ENCODE results near the gene TIAM2. TPM values are rescaled to one million over a fixed set of nuclear protein-coding genes. Genes with fewer than 3 reads are reported as not detected.

TIAM2 gene
- polyA plus RNA-seq, 3 donors = 1.7 to 6.0 (median 2.3) TPM

- 51 to 87% (median 82%) methylated on average over 12 of the region's 12 CpGs for WGBS, 3 donors
- H3K27ac ChIP-seq (ENCODE audit: low read depth, low read length) = no peak overlapping the region
Observed at GRCh38 chr6:154981079-154981870, 13.8 kb upstream of the TIAM2 start.

DNA sequence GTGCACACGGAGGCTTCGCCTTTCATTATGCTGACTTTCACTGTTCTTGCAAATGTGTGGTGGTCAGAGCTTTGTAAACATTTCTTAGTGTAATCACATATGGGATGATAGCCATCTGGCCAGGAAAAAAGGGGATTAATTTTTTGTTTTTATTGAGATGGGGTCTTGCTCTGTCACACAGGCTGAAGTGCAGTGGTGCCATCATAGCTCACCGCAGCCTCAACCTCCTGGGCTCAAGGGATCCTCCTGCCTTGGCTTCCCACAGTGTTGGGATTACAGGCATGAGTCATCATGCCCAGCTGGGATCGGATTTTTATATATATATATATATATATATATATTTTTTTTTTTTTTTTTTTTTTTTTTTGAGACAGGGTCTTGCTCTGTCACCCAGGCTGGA lies 11.0 kb upstream of the TIAM2 start:
- no peak overlapping the region for H3K27ac ChIP-seq (ENCODE audit: low read depth, low read length)
- 81 to 93% (median 85%) methylated on average over 4 of the region's 4 CpGs for WGBS, 3 donors

- no peak overlapping the region for H3K27ac ChIP-seq (ENCODE audit: low read depth, low read length)
- 37 to 63% (median 46%) methylated on average over 4 of the region's 4 CpGs for WGBS, 3 donors
Observed at GRCh38 chr6:154986787-154987235, 8.3 kb upstream of the TIAM2 start.

DNA sequence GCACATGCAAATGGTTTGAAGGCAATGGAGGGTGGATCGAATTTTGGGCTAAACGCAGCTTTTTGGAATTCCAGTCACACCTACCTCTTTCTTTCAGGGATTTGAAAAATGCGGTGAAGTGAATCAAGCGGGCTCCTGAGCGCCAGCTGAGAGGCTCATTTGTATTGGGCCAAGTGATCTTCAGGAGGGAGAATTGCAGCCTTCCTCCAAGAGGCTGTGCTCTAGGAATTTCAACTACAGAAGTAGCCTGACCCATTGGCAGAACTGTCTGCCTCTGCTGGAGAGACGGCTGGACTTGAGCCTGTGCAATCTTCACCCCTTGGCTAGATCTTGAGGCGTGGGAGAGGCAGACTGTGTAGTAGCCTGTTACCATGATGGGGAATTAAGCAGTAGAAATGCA lies 5.7 kb upstream of the TIAM2 start:
- WGBS, 3 donors = 74 to 88% (median 83%) methylated on average over 7 of the region's 7 CpGs
- no peak overlapping the region for H3K27ac ChIP-seq (ENCODE audit: low read depth, low read length)

- 54 to 63% (median 57%) methylated on average over 4 of the region's 4 CpGs for WGBS, 3 donors
Observed at GRCh38 chr6:154991207-154991606, 3.9 kb upstream of the TIAM2 start.

GRCh38 chr6:154993026-154993425 lies 2.1 kb upstream of the TIAM2 start:
- 86 to 92% (median 89%) methylated on average over 6 of the region's 6 CpGs for WGBS, 3 donors
- no peak overlapping the region for H3K27ac ChIP-seq (ENCODE audit: low read depth, low read length)

More at GRCh38 chr6:154991207-154991606, 3.9 kb upstream of the TIAM2 start:
- no peak overlapping the region for H3K27ac ChIP-seq (ENCODE audit: low read depth, low read length)

DNA sequence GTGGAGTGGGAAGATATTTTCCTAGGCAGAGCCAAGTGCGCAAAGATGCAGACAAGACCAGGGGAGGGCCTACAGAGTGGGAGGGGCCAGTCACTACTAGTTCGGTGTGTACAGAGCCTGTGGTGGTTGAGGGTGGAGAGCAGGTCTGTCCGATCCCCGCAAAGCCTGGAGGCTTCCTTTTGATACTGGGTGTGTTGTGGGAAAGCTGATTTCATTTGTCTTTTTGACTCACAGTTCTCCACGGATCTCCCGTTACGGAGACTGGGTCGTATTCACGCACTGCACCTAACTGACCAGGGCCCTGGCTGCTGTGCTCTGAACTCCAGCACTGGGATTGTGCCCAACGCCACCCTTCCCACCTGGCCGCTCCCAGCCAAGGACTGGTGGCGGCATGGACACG lies 1.4 kb upstream of the TIAM2 start:
- 91 to 94% (median 94%) methylated on average over 13 of the region's 13 CpGs for WGBS, 3 donors

GRCh38 chr6:154994836-154995253 lies 270 bp upstream of the TIAM2 start:
- 16 to 20% (median 17%) methylated on average over 24 to 32 of the region's 32 CpGs for WGBS, 3 donors
- H3K27ac ChIP-seq (ENCODE audit: low read depth, low read length) = no peak overlapping the region

More for the DNA sequence above, 1.4 kb upstream of the TIAM2 start:
- no peak overlapping the region for H3K27ac ChIP-seq (ENCODE audit: low read depth, low read length)

DNA sequence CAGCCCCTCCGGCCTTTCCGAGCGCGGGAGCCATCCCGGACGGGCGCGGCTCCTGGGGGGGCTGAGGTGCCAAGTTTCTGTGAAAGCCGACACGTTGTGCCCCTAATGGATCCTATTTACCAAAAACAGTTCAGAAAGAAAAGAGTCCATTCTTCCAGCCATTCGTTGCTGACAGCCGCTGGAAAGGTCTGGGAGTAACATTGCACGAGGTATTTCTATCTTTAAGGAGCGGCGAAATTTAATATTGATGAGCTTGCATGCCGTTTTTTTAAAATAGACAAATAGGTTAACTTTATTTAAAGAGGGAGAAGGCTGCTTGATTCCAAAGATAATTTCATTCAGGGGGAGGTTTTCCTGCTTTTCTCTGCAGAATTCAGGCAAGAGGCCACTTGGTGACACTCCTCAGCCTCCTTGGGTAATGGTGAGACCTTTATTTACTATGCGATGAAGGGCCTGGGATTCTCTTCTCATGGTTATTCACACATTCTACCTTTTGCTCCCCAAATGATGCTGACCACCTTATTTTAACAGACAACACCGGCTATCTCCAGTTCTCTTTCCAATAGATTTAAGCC lies 988 bp downstream of the TIAM2 start:
- 12 to 16% (median 14%) methylated on average over 18 of the region's 18 CpGs for WGBS, 3 donors
- H3K27ac ChIP-seq (ENCODE audit: low read depth, low read length) = no peak overlapping the region

GRCh38 chr6:154996841-154997311 lies 1.8 kb downstream of the TIAM2 start:
- H3K27ac ChIP-seq (ENCODE audit: low read depth, low read length) = no peak overlapping the region
- WGBS, 3 donors = 58 to 85% (median 84%) methylated on average over 5 of the region's 5 CpGs

- no peak overlapping the region for H3K27ac ChIP-seq (ENCODE audit: low read depth, low read length)
- WGBS, 3 donors = 68 to 97% (median 91%) methylated on average over 2 of the region's 2 CpGs
Observed at GRCh38 chr6:154998855-154999254, 3.7 kb downstream of the TIAM2 start.

DNA sequence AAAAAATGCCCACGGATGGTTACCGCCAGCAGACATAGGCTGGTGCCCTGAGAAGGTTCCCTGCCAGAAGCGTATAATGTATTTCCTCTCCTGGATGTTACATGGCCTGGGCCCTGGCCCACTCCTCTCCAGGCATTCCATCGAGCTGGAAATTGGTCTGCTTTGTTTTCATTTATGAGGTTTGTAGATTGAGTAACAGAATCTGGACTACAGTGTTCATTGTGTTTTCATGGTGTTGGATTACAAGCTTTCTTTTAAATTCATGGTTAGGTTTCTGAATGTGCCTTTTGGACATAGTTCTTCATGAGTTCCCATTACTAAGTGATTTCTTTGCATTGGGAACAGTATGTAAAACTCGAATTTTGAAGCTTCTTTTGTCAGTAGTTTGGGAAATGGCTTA lies 6.4 kb downstream of the TIAM2 start:
- no peak overlapping the region for H3K27ac ChIP-seq (ENCODE audit: low read depth, low read length)
- 74 to 77% (median 75%) methylated on average over 5 of the region's 5 CpGs for WGBS, 3 donors

DNA sequence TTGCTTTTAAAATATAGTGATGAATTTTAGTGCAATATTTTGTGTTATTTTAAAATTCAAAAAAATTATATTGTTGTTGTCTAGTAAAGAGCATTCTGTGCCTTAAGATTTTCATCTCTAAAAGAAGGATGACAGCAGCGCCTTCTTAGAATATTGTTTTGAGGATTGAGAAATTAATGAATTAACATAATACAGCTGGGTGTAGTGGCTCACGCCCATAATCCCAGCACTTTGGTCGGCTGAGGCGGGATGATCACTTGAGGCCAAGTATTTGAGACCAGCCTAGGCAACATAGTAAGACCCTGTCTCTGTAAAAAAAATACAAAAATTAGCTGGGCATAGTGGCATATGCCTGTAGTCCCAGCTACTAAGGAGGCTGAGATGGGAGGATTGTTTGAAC lies 6.8 kb downstream of the TIAM2 start:
- H3K27ac ChIP-seq (ENCODE audit: low read depth, low read length) = no peak overlapping the region
- WGBS, 3 donors = 76 to 92% (median 91%) methylated on average over 4 of the region's 4 CpGs

- WGBS, 3 donors = 60 to 81% (median 65%) methylated on average over 7 of the region's 7 CpGs
- no peak overlapping the region for H3K27ac ChIP-seq (ENCODE audit: low read depth, low read length)
Observed at GRCh38 chr6:155003476-155003875, 8.4 kb downstream of the TIAM2 start.

DNA sequence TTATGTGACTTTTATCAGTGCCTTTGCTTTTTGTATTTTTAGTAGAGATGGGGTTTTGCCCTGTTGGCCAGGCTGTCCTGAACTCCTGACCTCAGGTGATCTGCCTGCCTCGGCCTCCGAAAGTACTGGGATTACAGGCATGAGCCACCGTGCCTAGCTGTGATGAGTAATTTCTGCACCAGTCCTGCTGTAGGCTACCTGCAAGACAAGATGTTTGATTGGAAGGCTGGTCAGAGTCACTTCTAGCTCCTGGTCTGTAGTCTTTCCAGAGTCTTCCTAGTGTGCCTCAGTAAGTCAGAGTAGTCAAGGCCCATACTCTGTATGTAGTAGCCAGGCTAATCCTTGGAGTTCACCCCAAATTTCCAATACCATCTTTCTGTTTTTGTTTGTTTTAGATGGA lies 8.9 kb downstream of the TIAM2 start:
- no peak overlapping the region for H3K27ac ChIP-seq (ENCODE audit: low read depth, low read length)
- WGBS, 3 donors = 48 to 91% (median 68%) methylated on average over 3 of the region's 3 CpGs

DNA sequence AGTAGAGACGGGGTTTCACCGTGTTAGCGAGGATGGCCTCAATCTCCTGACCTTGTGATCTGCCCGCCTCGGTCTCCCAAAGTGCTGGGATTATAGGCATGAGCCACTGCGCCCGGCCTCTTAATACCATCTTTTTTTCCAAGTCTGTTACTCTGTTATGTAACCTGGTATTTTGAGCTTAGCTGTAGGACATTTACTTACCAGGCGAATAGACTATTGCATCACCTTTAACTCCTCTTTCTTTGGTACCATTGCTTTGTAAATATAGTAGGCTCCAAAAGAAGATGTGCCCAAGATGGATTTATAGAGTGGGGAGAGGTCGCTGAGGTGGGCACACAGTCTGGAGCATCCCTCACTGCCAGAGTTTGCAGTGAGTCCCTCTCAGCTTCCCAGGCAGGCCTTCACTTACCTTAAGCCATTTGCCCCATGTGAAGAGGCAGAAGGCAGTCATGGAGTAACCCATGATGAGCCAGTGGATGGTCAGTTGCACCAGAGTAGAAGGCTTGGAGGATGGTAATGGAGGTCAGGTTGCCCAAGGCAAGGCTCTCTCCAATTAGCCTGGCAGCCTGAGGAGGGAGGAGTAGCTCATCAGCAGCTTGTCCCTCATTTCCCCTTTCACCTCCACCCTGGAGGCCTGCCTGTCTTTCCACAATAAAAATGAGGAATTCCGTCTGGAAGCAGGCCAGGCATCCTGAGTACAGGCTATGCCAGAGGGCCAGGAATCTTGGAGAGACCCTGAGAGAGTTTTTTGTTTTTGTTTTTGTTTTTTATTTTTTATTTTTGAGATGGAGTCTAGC lies 9.7 kb downstream of the TIAM2 start:
- H3K27ac ChIP-seq (ENCODE audit: low read depth, low read length) = no peak overlapping the region
- WGBS, 3 donors = 92 to 95% (median 93%) methylated on average over 10 of the region's 10 CpGs

DNA sequence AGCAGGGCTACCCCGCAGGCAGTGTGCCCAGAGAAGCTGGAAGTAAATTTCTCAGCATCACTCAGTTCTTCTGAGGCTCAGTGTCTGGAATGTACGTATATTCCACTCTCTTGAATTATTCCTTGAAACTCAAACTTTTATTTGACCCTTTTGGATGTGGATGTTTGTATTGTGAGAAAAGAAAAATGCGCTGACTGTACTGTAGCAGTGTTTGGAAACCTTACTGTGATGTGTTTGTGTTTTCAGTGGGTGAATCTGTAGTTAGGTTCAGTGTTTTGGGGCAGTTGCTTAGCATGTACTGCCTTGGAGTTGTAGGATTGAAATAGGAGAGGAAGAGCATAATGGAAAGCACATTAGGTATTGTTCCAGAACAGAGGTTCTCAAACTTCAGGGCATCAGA lies 13.5 kb downstream of the TIAM2 start:
- 89 to 93% (median 92%) methylated on average over 3 of the region's 3 CpGs for WGBS, 3 donors
- H3K27ac ChIP-seq (ENCODE audit: low read depth, low read length) = no peak overlapping the region

DNA sequence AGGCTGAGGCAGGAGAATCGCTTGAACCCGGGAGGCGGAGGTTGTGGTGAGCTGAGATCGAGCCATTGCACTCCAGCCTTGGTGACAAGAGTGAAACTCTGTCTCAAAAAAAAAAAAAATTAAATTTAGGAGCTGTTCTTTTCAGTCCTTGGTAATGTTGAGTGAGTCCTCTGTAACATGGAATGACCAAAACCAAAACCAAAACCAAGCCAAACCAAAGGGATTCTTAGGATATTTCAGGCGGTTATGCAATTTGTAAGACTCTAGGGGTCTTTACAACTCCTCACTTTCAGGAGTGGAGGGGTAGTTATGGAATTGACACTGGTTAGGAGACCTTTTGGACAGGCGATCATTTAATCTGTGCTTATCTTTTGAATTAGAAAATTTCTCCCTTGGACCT lies 15.8 kb downstream of the TIAM2 start:
- WGBS, 3 donors = 86 to 96% (median 86%) methylated on average over 6 of the region's 6 CpGs
- no peak overlapping the region for H3K27ac ChIP-seq (ENCODE audit: low read depth, low read length)

DNA sequence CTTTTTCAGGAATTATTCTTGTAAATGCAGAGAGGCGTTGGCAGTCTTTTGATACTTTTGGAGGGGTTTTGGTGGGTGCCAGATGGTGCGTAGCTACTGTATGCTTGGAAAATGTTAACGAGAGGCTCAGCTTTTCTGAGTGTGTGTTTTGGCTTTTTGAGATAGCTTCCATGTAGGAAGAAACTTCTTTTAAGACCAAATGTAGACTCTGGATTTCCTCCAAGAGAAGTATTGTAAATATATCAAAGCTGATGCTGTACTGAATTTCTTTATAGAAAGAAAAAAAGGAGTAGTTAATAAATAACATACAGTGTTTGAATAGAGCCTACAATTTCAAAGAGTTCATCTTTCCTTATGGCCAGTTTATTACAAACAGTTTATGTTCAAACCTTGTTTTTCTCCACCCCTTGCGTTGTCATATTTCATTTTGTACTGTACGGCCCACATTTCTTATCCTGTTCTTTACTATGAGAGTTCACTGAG lies 16.7 kb downstream of the TIAM2 start:
- 62 to 87% (median 86%) methylated on average over 5 of the region's 5 CpGs for WGBS, 3 donors
- H3K27ac ChIP-seq (ENCODE audit: low read depth, low read length) = no peak overlapping the region

Data from adipose tissue (tissue), 3 donors.